GM10847 (cell line): Measurements from ENCODE around the gene SLC30A3.

Source experiments
- POLR2A ChIP-seq: IDR thresholded peaks from 2 replicates; pipeline ENCODE4 v1.6.1; 2011; ENCODE audit not compliant: insufficient read length; ENCODE audit errors: extremely low read depth

The SLC30A3 gene

DNA sequence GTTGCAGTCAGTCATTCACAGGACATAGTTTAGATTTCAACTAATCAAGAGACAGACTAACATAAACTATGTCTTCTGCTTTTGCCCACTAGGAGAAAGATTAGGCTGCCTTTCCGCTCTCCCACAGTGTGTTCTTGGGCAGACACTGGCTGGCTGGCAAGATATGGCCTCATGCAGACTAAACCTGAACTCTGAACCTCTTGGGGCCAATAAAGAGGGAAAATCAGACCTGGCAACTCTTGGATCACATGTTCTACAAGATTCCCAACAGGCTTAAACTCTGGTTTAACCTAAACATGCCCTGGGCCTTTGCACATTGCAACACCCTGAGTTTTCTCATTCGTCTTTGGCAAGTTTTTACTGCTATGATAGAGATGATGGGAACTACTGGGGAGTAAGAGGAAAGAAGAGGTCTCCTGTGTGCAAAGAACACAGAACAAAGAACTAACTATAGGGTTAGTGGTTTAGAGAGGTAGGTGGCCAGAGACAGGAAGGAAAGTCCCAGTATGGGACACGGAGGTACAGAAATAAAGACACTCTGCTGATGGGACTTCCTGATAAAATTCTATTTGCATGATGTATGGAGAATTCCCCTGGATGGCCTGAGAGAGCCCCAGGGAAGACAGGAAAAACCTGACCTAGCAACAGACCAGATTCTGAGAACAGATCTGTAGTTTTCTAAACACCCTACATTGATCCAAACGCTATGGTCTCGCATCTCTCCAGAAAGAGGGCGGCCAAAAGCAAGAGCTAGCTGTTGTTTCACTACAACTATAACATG lies 53.0 kb downstream of the SLC30A3 start:
- no peak for TF ChIP-seq POLR2A

DNA sequence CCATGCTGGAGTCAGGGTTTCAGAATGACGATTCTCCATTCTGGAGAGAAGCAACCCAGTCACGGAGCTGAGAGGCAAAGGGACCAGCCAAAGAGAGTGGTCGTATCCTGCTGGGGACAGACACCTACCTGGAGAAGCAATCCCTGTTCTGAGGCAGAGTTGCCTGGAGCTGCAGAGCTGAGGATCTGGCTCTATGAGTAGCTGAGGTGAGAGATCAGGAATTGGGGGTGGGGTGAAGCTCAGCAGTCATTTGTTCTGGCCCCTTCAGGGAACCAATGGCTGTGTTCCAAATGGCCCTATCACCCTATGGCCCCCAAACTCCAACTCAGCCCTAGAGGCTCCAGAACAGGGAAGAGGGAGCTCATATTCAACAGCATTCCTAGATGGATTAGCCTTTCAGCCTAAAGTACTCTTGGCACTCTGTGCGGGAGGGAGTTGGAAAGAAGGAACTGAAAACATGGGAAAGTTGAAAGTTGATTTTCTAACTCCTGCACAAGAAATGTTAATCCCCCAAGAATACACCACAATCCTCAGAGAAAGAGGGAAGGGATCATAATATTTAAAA lies 54.3 kb downstream of the SLC30A3 start:
- no peak for TF ChIP-seq POLR2A

DNA sequence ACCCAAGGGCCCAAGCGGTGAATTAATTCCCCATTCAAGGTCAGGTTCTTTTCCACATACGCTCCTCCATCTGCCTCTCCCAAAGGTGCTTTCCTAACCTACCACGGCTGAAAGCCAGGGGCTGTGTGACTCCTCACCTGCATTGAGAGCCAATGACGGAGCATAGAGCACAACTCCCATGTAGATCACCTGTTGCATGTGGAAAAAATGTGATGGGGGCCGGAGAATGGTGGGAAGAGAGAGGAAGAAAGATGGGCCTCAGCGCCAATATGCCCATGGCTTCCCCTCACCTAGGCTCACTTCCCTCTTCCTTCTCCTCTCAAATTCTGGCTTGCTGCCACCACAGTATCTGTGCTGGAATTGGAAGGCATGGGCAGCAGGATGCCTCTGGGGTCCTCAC lies 56.5 kb downstream of the SLC30A3 start:
- no peak for TF ChIP-seq POLR2A

DNA sequence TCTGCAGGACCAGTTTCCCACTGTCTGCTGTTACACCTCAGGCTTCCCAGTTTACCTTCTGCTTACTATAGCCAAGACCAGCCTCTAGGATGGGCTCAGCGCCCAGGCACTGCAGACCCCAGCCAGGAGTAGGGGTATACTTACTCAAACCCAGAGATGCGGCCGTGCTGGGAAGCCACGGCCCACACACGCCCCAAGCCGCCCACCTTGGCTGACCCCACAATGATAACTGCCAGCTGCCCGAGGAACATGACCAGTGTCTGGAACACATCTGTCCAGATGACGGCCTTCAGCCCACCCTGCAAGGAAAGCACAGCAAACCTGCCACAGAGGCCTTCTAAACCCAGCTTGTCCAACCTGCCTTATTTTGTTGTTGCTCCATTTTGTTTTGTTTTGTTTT lies 57.6 kb downstream of the SLC30A3 start:
- TF ChIP-seq POLR2A = no peak

DNA sequence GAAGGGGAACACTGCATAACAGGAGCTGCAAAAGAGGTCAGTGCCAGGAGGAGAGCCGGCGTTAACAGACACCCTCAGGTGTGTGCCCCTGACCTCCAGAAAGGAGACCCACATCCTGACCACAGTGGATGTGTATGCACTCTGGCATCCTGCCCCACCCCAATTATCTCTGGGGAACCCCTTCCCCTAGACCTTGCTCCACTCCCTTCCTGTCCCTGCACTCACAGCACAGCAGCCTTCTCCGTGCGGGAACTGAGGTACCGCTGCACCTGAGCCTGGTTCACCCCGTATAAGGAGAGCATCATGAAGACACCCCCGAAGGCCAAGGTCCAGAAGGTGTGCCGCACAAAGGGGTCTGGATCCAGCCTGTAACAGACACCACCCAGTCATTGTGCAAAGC lies 58.3 kb downstream of the SLC30A3 start:
- TF ChIP-seq POLR2A = no peak

DNA sequence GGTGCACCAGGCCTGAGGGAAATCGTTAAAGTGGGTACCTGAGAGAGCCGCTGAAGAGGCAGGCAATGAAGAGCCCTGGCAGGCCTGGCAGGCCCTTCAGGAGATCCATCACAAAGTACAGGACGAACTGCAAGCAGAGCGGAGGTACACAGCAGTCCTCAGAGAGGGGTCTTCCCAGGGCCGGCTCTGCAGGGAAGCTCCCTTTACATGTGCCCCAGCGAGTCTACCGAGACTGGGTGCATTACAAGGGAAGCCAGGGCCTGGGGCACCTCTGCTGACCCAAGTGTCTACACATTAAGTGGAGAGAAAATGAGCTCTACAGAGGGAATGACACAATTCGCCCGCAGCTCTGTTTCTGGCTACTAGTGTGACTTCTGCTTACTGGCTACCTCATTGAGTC lies 59.1 kb downstream of the SLC30A3 start:
- TF ChIP-seq POLR2A = no peak
